SU-DHL-6 (cell line): Measurements from ENCODE around the gene SEMA4A.
"Not testable (repeated sequence)": the region's sequence is repeated elsewhere in the genome, so short reads cannot be mapped to it uniquely, and the experiment has no call there.

ENCODE experiments used
- H2AFZ ChIP-seq: fragments of 200-600 bp; sonication (generic); 2 replicates; pipeline ENCODE4 v1.6.1; 2014; ENCODE audit warnings: low read depth, mild to moderate bottlenecking, moderate library complexity, mixed read lengths, antibody characterized with exemption, low read length; ENCODE audit not compliant: severe bottlenecking
- H3F3A ChIP-seq: fragments of 200-600 bp; shearing (Covaris generic); 2 replicates; pipeline ENCODE4 v1.6.0; 2016; ENCODE audit warnings: antibody characterized with exemption, mild to moderate bottlenecking; ENCODE audit not compliant: insufficient read depth
- H3K27ac ChIP-seq: fragments of 200-600 bp; sonication (generic); 2 replicates; pipeline ENCODE4 v1.5.1; 2016; ENCODE audit warnings: low read depth, mild to moderate bottlenecking, low read length, moderate library complexity, mixed read lengths
- H3K27me3 ChIP-seq: fragments of 200-600 bp; sonication (generic), shearing (Covaris generic); 2 replicates; pipeline ENCODE4 v1.6.0; 2014; ENCODE audit warnings: mild to moderate bottlenecking, low read length
- H3K36me3 ChIP-seq: fragments of 200-600 bp; sonication (generic); 2 replicates; pipeline ENCODE4 v1.6.1; 2014; ENCODE audit warnings: mild to moderate bottlenecking, low read length, mixed read lengths
- H3K4me2 ChIP-seq: fragments of 300-600, 200-600 bp; shearing (Covaris generic), sonication (generic); 2 replicates; pipeline ENCODE4 v1.6.0; 2014; ENCODE audit warnings: low read length, low read depth, mild to moderate bottlenecking; ENCODE audit not compliant: poor library complexity, severe bottlenecking
- H3K4me3 ChIP-seq: fragments of 200-600 bp; sonication (generic); 2 replicates; pipeline ENCODE4 v1.5.1; 2014; ENCODE audit warnings: antibody characterized with exemption, low read length, mild to moderate bottlenecking, mixed read lengths; ENCODE audit not compliant: insufficient read depth, poor library complexity, severe bottlenecking
- H3K79me2 ChIP-seq: fragments of 200-600 bp; sonication (generic); 2 replicates; pipeline ENCODE4 v1.6.1; 2014; ENCODE audit warnings: mild to moderate bottlenecking, low read length, moderate library complexity; ENCODE audit not compliant: insufficient read depth
- H3K9ac ChIP-seq: fragments of 200-600 bp; sonication (generic); 2 replicates; pipeline ENCODE4 v1.7.0; 2014; ENCODE audit warnings: mild to moderate bottlenecking, low read length
- H3K9me2 ChIP-seq: fragments of 200-600 bp; sonication (generic); replicated peaks from 2 replicates; pipeline ENCODE4 v1.6.1; 2014; ENCODE audit warnings: low read length; ENCODE audit not compliant: insufficient read depth
- H3K9me3 ChIP-seq: fragments of 200-600 bp; sonication (generic); 2 replicates; pipeline ENCODE4 v1.6.1; 2014; ENCODE audit warnings: low read length, mixed read lengths; ENCODE audit not compliant: insufficient read depth
- H4K20me1 ChIP-seq: fragments of 200-600 bp; sonication (generic); 2 replicates; pipeline ENCODE4 v1.6.1; 2014; ENCODE audit warnings: low read depth, mild to moderate bottlenecking, antibody characterized with exemption, low read length, moderate library complexity, mixed read lengths
- CTCF ChIP-seq: fragments of 200-600 bp; sonication (generic); IDR thresholded peaks from one replicate; pipeline ENCODE4 v1.5.1; 2017; ENCODE audit warnings: antibody characterized with exemption, mild to moderate bottlenecking, low read length, moderate library complexity; ENCODE audit not compliant: insufficient read depth, poor library complexity, severe bottlenecking
- EZH2phosphoT487 ChIP-seq: fragments of 200-600 bp; sonication (generic), shearing (Covaris generic); conservative IDR thresholded peaks from 2 replicates; pipeline ENCODE4 v1.6.1; 2018; ENCODE audit warnings: mild to moderate bottlenecking, antibody characterized with exemption, low read length, moderate library complexity, mixed read lengths

Gene SEMA4A

DNA sequence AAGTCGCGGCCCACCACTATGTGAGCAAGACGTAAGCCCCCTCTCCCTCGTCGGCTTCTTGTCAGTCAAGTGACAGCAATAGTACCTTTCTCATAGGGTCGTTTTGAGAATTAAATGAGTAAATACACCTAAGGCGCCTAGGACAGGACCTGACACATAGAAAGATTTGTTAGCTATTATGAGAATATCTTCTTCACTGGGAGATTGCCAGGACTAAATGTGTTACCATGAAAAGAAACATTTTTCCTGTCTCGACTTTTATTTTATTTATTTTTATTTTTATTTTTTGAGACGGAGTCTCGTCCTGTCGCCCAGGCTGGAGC is 60.2 kb downstream of the SEMA4A start:
- Histone ChIP-seq H3K27me3 (no peaks in the 10 kb centered on the region), H4K20me1 (no peaks in the 10 kb centered on the region), H3F3A (no peaks in the 10 kb centered on the region; the same call in 1 of the 2 replicates), H3K79me2 (peaks cover 28% of the 10 kb centered on the region), H3K9me2 (no peaks in the 10 kb centered on the region), H3K4me2 (peak overlapping the region; percentile 84), H3K27ac (peak overlapping the region; percentile 81), H3K4me3 (peak overlapping the region; percentile 93), H3K9me3 (no peaks in the 10 kb centered on the region), H3K9ac (peak overlapping the region; percentile 78), H3K36me3 (no peaks in the 10 kb centered on the region), H2AFZ (peak overlapping the region; percentile 22)
- TF ChIP-seq EZH2phosphoT487: no peak
- TF ChIP-seq CTCF: no peak

DNA sequence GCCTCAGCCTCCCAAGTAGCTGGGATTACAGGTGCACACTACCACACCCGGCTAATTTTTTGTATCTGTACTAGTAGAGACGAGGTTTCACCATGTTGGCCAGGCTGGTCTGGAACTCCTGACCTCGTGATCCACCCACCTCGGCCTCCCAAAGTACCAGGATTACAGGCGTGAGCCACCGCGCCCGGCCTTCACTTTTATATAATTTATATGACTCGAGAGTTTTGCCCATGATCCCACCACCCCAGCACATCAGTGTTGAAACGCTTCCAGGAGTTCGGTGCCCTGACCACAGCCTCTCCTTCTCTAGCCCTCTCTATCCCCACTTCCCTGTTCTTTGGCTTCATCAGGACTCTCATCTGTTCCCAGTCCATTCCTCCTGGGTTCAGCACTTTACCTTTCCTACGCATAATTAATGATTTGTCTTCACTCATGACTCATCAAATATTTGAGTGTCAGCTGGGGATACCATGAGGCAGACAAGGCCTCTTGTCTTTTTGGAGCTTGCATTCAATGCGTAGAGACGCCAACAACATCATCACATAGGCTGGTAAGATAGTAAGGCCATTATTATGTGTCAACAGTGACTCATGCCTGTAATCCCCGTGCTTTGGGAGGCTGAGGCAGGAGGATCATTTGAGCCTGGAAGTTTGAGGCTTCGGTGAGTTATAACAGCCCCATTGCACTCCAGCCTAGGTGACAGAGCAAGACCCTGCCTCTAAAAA is 60.8 kb downstream of the SEMA4A start:
- peak overlapping the region; percentile 84 for H3K4me2 ChIP-seq
- no peaks in the 10 kb centered on the region for H3K36me3 ChIP-seq
- H3K9me2 ChIP-seq: no peaks in the 10 kb centered on the region
- H2AFZ ChIP-seq: no peak overlapping the region
- peak overlapping the region; percentile 93 for H3K4me3 ChIP-seq
- H3K27me3 ChIP-seq: no peaks in the 10 kb centered on the region
- H3K9ac ChIP-seq: peak overlapping the region; percentile 78
- peaks cover 30% of the 10 kb centered on the region for H3K79me2 ChIP-seq
- H4K20me1 ChIP-seq: no peaks in the 10 kb centered on the region
- TF ChIP-seq EZH2phosphoT487 (no peak), CTCF (no peak)
- H3K27ac ChIP-seq: no peak overlapping the region; the same call in 1 of the 2 replicates
- H3K9me3 ChIP-seq: no peaks in the 10 kb centered on the region
- H3F3A ChIP-seq: no peaks in the 10 kb centered on the region; the same call in 1 of the 2 replicates

DNA sequence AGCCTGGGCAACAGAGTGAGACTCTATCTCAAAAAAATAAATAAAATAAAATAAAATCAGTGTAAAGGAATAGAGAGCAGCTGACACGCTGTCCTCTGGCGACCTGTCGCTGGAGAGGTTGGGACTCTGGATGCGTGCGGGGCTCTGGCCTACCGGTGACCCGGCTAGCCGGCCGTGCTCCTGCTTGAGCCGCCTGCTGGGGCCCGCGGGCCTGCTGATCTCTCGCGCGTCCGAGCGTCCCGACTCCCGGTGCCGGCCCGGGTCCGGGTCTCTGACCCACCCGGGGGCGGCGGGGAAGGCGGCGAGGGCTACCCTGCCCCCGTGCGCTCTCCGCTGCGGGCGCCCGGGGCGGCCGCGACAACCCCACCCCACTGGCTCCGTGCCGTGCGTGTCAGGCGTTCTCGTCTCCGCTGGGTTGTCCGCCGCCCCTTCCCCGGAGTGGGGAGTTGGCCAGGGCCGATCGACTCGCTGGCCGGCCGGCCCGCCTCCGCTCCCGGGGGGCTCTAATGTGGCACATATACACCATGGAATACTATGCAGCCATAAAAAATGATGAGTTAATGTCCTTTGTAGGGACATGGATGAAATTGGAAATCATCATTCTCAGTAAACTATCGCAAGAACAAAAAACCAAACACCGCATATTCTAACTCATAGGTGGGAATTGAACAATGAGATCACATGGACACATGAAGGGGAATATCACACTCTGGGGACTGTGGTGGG is 63.1 kb downstream of the SEMA4A start:
- H2AFZ ChIP-seq, H3K36me3 ChIP-seq, H3K9me2 ChIP-seq, H3K9ac ChIP-seq, H3K4me3 ChIP-seq, H3F3A ChIP-seq, H3K27me3 ChIP-seq, H3K4me2 ChIP-seq, H4K20me1 ChIP-seq, H3K9me3 ChIP-seq, H3K27ac ChIP-seq: not testable (repeated sequence)
- H3K79me2 ChIP-seq: peaks cover 35% of the 10 kb centered on the region

GRCh38 chr1:156217871-156218270 is 64.5 kb downstream of the SEMA4A start:
- Histone ChIP-seq H3K36me3 (no peaks in the 10 kb centered on the region), H3K27me3 (no peaks in the 10 kb centered on the region), H3F3A (no peaks in the 10 kb centered on the region; the same call in 1 of the 2 replicates), H2AFZ (no peak overlapping the region), H3K79me2 (peaks cover 35% of the 10 kb centered on the region), H3K4me2 (no peak overlapping the region), H3K9me2 (no peaks in the 10 kb centered on the region), H3K27ac (no peak overlapping the region), H4K20me1 (no peaks in the 10 kb centered on the region), H3K9me3 (no peaks in the 10 kb centered on the region), H3K4me3 (no peak overlapping the region), H3K9ac (no peak overlapping the region)
- TF ChIP-seq CTCF: no peak
- TF ChIP-seq EZH2phosphoT487: no peak
